ENCODE data around the gene SLC35C1.

Gene SLC35C1

DNA sequence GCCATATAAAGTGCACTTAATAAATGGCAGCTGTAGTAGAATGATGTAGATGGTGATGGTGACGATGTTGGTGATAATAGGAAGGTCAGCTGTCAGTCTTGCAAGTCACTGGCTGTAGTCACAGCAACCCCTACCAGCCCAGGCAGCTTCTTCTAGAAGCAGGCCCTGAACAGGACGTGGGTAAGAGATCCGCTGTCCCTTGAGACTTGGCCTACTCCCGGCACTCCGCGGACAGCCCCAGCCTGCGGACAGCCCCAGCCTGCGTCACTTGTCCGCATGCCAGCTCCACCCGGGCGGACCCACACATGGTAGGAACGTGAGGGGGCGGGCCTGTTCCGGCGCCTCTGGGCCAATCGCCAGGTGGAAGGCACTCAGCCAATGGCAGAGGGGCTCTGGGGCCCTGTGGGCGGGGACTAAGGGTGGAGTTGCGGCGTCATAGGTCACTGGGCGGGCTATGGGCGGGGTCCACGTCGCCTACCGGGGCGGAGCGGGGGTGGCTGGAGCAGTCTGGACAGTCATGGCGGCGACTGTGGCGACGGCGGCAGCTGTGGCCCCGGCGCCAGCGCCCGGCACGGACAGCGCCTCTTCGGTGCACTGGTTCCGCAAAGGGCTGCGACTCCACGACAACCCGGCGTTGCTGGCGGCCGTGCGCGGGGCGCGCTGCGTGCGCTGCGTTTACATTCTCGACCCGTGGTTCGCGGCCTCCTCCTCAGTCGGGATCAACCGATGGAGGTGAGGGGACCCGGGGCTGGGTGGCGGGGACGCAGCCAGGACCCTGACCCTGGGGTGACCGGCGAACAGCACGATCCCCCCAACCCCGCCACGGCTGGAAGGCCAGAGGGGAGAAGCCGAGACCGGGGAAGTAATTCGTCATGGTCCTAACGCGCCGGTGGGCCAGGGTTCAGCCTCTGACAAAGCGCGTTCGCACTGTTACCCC lies 42.3 kb downstream of the SLC35C1 start, which contains the start of gene CRY2:
Gene CRY2, plus strand, starts transcription at position 502 of the 937 bp plus-strand sequence. Its CDS starts 16 bp downstream, at position 518.
- peak; percentile 91 for DNase-seq

GRCh38 chr11:45847911-45848316 lies 43.0 kb downstream of the SLC35C1 start:
- no peak for DNase-seq

DNA sequence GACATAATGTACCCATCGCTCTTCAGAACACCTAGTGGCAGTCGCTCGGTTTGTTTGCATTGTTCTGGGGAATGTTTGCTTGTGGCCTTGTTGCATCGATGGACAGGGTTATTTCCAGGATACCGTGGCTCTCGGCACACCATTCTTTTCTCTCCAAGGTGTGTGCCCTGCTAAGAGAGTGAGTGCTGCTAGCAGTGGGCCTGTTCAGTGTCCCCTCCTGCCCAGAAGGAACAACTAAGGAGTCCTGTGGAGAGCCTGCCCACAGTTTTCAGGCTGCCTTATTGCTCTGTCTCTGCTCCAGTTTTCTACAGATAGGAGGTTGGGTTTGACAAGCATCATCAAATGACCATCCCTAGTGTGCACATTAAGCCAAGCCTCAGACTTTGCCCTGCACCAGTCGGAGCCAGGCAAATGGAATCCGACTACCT lies 43.7 kb downstream of the SLC35C1 start:
- no peak for DNase-seq

GRCh38 chr11:45850446-45850845 lies 45.5 kb downstream of the SLC35C1 start:
- DNase-seq = no peak

- no peak for DNase-seq
These were observed 46.3 kb downstream of the SLC35C1 start for GRCh38 chr11:45851228-45851627.

DNA sequence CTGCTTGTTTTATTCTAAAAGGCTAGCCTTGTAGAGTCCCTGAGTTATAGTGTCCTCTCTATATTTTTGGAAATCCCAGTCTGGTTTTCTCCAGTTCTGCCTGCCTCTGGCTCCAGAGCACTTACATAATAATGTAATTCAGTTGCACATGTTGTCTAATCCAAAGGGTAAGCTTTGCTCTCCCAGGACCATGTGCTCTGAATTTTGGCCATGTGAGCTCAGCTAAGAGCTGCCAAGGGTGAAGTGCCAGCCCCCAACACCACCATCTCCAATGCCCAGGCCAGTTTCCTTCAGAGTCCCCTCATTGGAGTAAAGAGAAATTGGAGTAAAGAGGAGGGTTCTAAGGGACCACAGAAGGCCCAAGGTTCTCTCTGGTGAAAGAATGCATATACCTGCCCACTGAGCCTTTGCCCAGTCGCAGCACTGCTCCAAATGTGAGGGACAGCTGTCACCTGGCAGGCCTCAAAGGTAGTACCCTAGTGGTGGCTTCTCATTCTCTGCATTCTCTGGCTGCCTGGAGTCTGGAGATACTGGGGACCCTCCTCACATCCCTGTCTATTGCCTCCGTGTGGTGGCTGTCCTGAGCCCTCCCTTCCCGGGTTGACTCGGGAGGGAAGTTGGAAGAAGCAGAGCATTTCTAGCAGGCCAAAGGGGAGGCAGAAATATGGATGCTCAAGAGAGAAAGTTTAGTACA lies 47.2 kb downstream of the SLC35C1 start:
- DNase-seq = no peak

DNA sequence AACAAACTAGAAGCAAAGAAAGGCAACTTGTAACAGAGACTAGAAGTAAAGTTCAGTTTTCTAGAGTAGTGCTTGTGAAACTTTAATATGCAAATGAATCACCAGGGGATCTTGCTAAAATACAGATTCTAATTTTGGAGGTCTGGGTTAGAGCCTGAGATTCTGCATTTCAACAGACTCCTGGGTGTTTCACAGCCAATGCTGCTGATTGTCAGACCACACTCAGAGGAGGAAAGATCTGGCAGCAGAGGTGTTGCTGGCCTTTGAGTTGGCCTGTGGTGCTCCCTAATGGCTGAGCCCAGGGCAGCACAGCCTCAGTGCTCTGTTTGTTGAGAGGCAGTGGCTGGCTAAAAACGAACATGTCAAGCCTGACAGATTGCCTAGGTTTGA lies 47.8 kb downstream of the SLC35C1 start:
- DNase-seq = no peak

DNA sequence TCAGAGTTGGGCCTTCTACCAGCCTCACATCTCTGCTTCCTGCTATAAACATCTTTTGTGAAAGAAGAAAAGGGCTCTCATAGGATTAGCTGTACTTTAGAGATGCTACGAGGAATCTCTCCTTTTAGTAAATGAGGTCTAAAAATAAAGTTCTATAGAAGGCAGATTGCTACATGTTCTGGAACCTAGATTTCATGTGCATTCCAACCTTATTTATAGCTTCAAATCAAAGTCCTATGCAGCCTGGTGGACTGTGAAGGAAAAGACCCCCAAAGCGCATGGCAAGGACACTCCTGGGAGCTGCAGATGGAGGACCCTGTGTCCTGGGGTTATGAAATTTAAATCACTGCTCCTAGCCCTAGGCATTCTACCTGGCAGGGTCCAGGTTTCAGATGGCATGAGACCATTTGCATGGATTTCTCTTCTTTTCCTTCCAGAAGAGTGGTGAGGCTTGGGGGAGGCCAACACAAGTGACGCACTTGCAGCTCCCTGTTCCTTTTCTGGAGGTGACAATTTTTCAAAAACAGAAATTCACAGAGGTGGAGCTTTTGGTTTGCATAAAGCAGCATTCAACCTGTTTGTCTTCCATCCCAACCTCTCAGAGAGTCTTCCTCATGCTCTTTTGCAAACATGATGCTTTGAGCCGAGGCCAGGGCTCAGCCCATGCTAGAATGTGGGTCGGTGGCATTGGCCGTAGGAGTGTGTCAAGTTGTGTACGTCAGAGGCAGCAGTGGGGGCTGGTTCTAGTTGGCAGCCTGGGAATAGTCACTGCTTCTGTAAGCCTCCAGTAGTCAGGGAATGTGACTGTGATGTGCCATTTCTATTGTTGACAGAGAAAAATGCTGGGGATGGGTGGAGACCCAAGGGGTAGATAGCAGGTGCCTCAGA lies 48.6 kb downstream of the SLC35C1 start:
- no peak for DNase-seq

- no peak for DNase-seq
These were observed 50.4 kb downstream of the SLC35C1 start for GRCh38 chr11:45855308-45855707.

GRCh38 chr11:45856044-45856468 lies 51.1 kb downstream of the SLC35C1 start:
- DNase-seq = no peak

DNA sequence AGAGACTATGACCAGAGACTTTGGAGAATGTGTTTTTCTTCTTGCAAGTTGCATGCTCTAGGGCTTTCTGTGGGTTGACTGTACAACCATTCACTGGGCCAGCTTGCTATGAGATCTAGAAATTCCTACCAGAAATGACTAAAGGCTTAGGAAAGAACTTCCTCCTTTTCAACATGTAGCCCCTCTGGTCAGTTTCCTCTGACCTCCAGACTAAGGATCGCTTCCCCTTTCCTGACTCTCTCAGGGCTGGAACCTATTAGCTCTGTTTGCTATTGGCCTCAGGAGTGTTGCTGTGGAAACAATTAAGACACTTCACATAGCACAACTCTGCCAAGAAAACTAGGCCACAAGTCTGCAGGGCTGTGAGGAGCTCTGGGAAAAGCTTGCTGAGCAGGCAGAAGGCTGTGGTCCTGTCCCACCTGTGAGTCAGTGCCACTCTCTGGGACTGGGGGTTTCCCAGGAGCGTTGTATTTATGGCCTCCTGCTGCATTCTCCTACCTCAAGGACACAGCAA lies 53.1 kb downstream of the SLC35C1 start:
- no peak for DNase-seq

DNA sequence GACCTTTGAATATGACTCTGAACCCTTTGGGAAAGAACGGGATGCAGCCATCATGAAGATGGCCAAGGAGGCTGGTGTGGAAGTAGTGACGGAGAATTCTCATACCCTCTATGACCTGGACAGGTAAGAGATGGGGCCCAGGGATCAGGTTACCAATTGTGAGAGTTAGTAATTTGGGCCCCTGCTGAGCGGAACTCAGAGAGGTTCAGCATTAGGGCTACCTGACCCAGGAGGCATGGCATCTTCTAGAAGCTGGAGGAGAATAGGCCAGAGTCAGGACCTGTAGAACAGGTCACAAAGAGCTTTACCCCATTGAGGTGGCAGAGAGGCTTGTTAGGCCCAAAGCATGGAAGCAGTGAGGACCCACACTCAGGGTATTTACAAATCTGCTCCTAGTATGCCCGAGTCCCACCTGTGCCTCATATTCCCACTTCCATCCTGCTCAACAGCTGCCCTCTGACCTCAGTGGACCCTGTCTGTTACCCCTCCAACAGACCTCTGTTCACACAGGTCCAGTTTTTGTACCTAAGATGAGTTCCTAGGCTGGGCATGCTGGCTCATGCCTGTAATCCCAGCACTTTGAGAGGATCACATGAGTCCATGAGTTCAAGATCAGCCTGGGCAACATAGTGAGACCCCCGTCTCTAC lies 53.9 kb downstream of the SLC35C1 start:
- no peak for DNase-seq

- DNase-seq = peak; percentile 49
These were observed 54.8 kb downstream of the SLC35C1 start for GRCh38 chr11:45859661-45860140.

DNA sequence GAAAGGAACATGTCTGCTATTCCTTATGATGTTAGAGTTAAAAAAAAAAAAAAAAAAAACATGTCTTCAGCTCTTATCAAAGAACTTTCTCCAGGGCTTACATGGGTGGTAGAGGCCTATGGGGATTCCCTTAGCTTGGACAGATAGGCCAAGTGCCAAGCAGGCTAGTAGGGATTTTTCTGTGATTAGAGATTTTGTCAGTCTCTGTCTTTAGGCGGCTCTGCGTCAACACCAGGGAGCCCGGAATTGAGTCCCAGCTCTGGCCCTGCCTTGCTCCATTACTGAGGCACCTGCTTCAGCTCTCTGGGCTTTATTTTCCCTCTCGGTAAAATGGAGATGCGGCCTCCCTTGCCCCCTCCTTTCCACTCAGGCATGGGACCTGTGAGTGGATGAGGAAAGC lies 55.4 kb downstream of the SLC35C1 start:
- no peak for DNase-seq

GRCh38 chr11:45860764-45861510 lies 56.0 kb downstream of the SLC35C1 start:
- DNase-seq = no peak
